Muscle of leg (tissue), 11 donors: Measurements from ENCODE around the gene TANGO6. TPM values are rescaled to one million over a fixed set of nuclear protein-coding genes. Genes with fewer than 3 reads are reported as not detected.
A peak's percentile ranks its signal among the peaks of the same experiment; 100 is the strongest.

Experiments
- DNase-seq: peaks from one replicate; pipeline ENCODE4 v3.0.0; 2013
- H3K27ac ChIP-seq: one replicate; pipeline ENCODE4 v1.5.1; 2013; ENCODE audit warnings: mild to moderate bottlenecking, low read length, control low read depth
- H3K27me3 ChIP-seq: one replicate; pipeline ENCODE4 v1.6.1; 2013; ENCODE audit warnings: low read length; ENCODE audit not compliant: control insufficient read depth, insufficient read depth
- H3K36me3 ChIP-seq: one replicate; pipeline ENCODE4 v1.6.1; 2013; ENCODE audit warnings: low read length; ENCODE audit not compliant: control insufficient read depth, insufficient read depth
- H3K4me1 ChIP-seq: one replicate; pipeline ENCODE4 v1.6.1; 2013; ENCODE audit warnings: low read length; ENCODE audit not compliant: control insufficient read depth, insufficient read depth
- H3K4me3 ChIP-seq: one replicate; pipeline ENCODE4 v1.5.1; 2013; ENCODE audit warnings: low read length, control low read depth
- H3K9me3 ChIP-seq: replicated peaks from 2 replicates; pipeline ENCODE4 v1.6.1; 2013; ENCODE audit warnings: low read depth, low read length; ENCODE audit not compliant: control insufficient read depth
- WGBS: methylation state at CpG from one replicate; pipeline ENCODE4 v1.1.5; 2013; ENCODE audit warnings: missing lambda C conversion rate; ENCODE audit not compliant: insufficient coverage; 5-methylcytosine and 5-hydroxymethylcytosine counted together
- polyA plus RNA-seq, 8 donors: library from polyadenylated mRNA; unstranded; fragments of 120-200 nt; gene quantifications; one replicate each; pipeline versions ENCODE4 v1.2.1 to v1.2.3, GENCODE V29; 2013; ENCODE audit warnings: inconsistent platforms in 1 of 8, low replicate concordance in 1 of 8; ENCODE audit not compliant: insufficient read length in 8 of 8, insufficient read depth in 1 of 8
- total RNA-seq: library from RNA; stranded (reverse); fragments of 120-200 nt; gene quantifications from one replicate; pipeline ENCODE4 v1.2.4, GENCODE V29; 2013

TANGO6 gene
- total and polyA plus RNA-seq, 9 donors, result 4.3 to 9.7 (median 5.4) TPM

DNA sequence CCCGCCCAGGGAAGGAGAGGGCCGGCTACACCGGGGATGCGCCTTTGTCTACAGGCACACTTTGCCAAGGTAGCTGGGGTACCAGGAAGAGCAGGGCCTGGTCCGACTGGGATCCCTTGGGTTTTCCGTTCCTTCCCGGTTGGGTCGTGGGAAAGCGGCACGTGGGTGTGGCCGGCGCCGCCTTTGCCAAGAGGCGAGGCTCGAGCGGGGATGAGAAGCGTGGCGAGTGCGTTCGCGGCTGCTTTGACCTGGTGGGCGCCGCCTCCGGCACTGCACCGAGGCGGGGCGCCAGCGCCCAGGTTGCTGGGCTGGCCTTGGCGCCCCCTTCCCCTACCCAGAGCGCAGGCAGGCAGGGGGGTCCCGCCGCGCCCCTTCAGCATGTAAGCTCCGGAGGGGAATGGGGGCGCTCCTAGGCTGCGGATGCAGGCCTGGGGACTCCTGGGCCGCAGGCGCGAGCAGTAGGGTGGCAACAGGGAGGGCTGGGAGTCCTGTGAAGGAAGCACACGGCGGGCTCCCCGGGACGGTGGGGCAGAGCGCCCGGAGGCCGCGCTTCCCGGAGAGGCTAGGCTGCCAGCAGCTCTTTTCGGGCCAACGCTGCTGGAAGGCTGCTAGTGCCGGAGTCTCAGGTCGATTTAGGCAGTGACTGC is 264.1 kb downstream of the TANGO6 start:
- peaks cover 63% of the 10 kb centered on the region for H3K27me3 ChIP-seq
- no peaks in the 10 kb centered on the region for H3K9me3 ChIP-seq
- WGBS, result under 1% methylated on average over 50 of the region's 52 CpGs
- peak; percentile 39 for DNase-seq
- no peak overlapping the region for H3K27ac ChIP-seq
- H3K4me3 ChIP-seq, result peak overlapping the region; percentile 35
- peaks cover 14% of the 10 kb centered on the region for H3K36me3 ChIP-seq
- peaks cover 23% of the 10 kb centered on the region for H3K4me1 ChIP-seq

DNA sequence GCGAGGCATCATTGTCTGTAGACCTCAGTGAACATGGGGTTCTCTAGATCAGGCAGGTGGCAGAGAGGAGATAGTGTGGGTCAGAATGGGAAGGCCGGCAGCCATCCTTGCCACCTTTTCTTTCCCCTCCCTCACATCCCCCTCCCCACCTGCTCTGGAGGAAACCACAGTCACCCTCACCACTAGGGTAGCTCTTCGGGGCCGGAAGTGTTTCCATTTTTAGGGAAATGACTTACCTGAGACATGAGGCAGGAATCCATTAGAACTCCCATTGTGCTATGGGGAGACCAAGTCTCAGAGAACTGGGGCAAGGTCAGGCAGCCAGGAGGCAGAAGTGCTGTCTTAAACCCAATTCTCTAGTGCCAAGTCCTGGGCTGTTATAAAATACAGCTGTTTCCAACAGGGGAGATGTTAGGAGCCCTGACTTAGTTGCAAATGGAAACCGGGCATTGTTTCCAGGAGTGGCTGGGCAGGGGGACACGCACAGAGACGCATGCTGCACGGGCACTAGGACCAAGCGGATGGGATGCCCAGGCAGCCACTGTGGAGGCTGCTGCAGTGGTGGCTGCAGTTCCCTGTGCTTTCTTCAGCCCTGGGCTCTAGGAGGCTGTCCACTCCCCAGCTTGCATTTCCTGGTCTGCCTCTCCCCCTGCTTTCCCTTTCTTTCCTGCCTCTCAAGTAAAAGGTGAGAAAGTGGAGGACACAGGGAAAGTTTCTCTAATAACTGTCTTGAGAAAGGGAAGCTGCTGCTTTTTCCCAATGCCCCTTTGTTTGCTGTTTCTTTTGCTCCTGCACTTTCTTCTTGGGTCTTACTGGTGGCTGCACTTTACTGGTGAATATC is 265.0 kb downstream of the TANGO6 start:
- H3K27ac ChIP-seq, result no peak overlapping the region
- H3K27me3 ChIP-seq, result peaks cover 57% of the 10 kb centered on the region
- peaks cover 17% of the 10 kb centered on the region for H3K36me3 ChIP-seq
- H3K4me3 ChIP-seq, result no peak overlapping the region
- WGBS, result 43% methylated on average over 5 of the region's 9 CpGs
- no peak for DNase-seq
- H3K9me3 ChIP-seq, result no peaks in the 10 kb centered on the region
- peaks cover 23% of the 10 kb centered on the region for H3K4me1 ChIP-seq

DNA sequence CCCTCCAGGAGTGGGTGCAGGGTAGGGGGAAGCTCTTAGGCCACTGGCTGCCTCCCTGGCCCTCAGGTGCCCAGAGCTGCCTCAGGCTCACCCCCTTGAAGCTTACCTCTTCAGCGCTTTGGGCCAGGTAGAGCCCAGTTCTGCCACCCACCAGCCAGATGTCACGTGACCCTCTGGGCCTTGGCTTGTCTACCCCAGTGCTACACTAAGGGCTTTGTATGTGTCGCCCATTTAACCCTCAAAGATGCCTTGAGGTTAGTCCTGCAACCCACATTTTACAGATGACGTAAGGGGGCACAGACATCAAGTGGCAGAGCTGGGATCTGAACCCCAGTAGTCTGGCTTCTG is 265.5 kb downstream of the TANGO6 start:
- Histone ChIP-seq H3K27ac (no peak overlapping the region), H3K36me3 (peaks cover 19% of the 10 kb centered on the region), H3K4me1 (peaks cover 23% of the 10 kb centered on the region), H3K4me3 (no peak overlapping the region), H3K9me3 (no peaks in the 10 kb centered on the region), H3K27me3 (peaks cover 54% of the 10 kb centered on the region)
- WGBS, result 88% methylated on average over 4 of the region's 4 CpGs
- DNase-seq, result no peak

DNA sequence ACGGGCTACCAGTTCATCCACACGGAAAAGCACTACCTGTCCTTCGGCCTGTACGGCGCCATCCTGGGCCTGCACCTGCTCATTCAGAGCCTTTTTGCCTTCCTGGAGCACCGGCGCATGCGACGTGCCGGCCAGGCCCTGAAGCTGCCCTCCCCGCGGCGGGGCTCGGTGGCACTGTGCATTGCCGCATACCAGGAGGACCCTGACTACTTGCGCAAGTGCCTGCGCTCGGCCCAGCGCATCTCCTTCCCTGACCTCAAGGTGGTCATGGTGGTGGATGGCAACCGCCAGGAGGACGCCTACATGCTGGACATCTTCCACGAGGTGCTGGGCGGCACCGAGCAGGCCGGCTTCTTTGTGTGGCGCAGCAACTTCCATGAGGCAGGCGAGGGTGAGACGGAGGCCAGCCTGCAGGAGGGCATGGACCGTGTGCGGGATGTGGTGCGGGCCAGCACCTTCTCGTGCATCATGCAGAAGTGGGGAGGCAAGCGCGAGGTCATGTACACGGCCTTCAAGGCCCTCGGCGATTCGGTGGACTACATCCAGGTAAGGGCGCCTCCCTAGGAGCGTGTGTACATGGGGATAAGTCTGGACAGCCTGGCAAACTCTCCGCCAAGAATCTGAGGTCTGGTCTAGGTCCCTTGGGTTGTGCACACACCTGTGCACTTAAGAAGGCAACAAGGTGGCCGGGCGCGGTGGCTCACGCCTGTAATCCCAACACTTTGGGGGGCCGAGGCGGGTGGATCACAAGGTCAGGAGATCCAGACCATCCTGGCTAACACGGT is 266.3 kb downstream of the TANGO6 start:
- H3K4me3 ChIP-seq, result no peak overlapping the region
- no peak overlapping the region for H3K27ac ChIP-seq
- H3K27me3 ChIP-seq, result peaks cover 47% of the 10 kb centered on the region
- 93% methylated on average over 37 of the region's 48 CpGs for WGBS
- DNase-seq, result no peak
- H3K4me1 ChIP-seq, result peaks cover 23% of the 10 kb centered on the region
- no peaks in the 10 kb centered on the region for H3K9me3 ChIP-seq
- H3K36me3 ChIP-seq, result peaks cover 26% of the 10 kb centered on the region

DNA sequence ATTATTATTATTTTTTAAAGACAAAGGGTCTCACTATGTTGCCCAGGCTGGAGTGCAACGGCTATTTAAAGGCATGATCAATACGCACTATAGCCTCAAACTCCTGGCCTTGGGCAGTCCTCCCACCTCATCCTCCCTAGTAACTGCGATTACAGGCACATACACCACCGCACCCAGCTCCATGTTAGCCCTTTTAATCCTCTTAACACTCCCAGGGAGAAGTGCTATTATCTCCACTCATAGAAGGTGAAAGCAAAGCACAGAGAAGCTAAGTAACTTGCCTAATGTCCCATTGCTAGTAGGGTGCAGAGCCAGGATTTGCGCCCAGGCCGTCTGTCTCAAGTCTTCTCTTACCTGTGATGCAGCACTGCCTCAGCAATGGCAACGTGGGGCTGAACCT is 267.1 kb downstream of the TANGO6 start:
- H3K4me3 ChIP-seq, result no peak overlapping the region
- H3K9me3 ChIP-seq, result no peaks in the 10 kb centered on the region
- H3K27me3 ChIP-seq, result peaks cover 40% of the 10 kb centered on the region
- H3K36me3 ChIP-seq, result peaks cover 32% of the 10 kb centered on the region
- DNase-seq, result no peak
- 91% methylated on average over 4 of the region's 7 CpGs for WGBS
- H3K4me1 ChIP-seq, result peaks cover 23% of the 10 kb centered on the region
- no peak overlapping the region for H3K27ac ChIP-seq

DNA sequence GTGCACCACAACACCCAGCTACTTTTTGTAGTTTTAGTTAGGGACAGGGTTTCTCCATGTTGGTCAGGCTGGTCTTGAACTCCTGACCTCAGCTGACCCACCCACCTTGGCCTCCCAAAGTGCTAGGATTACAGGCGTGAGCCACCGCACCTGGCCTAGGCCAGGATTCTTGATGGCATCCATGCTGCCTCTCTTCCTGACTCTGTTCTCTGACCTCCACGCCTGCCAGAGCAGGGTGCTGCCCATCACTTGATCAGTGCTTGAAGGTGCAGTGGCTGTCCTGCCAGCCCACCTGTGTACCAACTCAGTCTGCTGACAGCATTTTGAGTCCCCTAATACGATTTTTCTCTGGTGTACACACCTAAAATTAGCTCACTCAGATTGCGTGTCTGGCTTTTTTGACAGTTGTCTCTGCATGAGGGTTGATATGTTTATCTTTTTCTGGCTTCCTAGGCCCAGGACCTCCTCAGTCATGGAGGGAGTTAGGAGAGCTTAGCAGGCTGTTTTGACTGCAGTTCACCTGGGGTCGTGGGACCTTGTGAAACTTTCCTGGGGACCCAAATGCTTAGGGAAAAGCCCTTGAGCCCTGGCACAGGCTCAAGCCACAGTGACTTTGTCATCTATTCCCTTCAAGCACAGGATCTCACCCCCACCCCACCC is 268.0 kb downstream of the TANGO6 start:
- 85% methylated on average over 4 of the region's 6 CpGs for whole genome bisulfite sequencing
- Histone ChIP-seq H3K27me3 (peaks cover 34% of the 10 kb centered on the region), H3K9me3 (no peaks in the 10 kb centered on the region), H3K4me3 (no peak overlapping the region), H3K36me3 (peaks cover 42% of the 10 kb centered on the region), H3K4me1 (peaks cover 18% of the 10 kb centered on the region), H3K27ac (no peak overlapping the region)
- no peak for DNase-seq

DNA sequence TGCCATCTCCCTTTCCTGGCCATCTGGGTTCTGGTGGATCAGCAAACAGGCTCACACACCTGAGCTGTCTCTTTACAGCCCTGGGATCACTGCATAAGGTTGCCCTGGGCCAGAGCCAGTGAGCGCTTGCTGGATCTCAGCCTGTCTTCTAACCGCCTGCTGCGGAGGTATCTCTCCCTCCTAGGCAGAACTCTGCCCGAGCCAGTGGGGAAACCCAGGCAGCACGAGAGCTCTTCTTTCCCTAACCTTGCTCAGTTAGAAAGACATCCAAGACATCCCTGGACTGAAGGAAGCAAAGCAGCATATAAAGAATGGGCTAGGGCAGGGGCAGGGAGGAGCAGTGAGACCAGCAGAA is 268.5 kb downstream of the TANGO6 start:
- Histone ChIP-seq H3K27me3 (peaks cover 29% of the 10 kb centered on the region), H3K27ac (no peak overlapping the region), H3K4me3 (no peak overlapping the region), H3K36me3 (peaks cover 47% of the 10 kb centered on the region), H3K4me1 (peaks cover 17% of the 10 kb centered on the region), H3K9me3 (no peaks in the 10 kb centered on the region)
- 93% methylated on average over 3 of the region's 5 CpGs for WGBS
- DNase-seq, result no peak

DNA sequence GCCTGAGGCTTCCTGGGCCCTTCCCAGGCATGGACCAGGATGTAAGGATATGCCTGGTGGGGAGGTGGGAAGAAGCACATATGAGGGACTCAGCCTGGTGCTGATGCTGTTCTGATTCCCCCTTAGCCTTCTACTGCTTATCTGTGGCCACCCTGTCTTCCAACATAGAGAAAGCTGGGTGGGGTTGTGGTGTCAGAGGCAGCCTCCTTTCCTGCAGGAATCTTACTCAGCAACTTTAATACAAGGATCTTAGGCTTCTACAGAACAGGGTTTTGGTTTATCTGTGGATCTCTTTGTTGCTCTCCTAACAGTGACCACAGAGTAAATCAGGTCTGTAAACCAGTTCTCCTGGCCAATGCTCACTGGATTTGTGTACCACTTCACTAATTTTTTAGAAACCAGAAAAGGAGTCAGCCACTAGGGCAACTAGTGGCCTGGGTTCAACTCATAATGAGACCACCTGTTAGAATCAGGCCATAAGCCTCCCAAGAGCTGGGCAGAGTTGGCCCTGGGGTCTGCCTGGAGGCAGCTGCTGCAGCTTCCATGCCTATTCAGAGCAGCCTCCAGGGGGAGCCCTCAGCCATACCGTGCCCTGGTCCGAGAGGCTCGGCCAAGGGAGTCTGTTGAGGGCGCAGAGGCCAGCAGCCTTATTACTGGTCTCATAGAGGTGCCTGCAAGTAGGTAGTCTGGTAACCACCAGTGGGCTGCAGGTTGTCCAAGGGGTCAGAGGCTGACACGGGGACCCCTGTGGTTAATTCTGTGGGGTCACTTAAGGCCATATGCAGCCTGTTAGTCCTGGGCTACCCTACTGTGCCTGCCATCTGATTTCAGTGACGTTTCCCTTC is 269.2 kb downstream of the TANGO6 start:
- Histone ChIP-seq H3K4me1 (peaks cover 16% of the 10 kb centered on the region), H3K36me3 (peaks cover 51% of the 10 kb centered on the region)
- 43% methylated on average over 6 of the region's 6 CpGs for WGBS

DNA sequence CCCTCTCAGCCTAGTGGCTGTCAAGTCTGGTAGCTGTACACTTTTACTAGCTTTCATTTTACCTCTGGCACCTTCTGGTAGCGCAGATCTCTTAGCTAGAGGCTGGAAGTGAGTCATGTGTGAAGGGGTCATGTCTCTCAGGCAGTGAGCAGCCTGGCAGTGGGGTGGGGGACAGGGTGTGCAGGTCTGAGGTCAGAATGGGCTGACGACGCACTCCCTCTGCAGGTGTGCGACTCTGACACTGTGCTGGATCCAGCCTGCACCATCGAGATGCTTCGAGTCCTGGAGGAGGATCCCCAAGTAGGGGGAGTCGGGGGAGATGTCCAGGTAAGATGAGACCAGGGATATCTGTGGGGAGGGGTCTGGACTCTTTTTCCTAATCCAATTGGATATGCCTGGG is 269.9 kb downstream of the TANGO6 start:
- 91% methylated on average over 5 of the region's 7 CpGs for WGBS
- Histone ChIP-seq H3K27ac (no peak overlapping the region), H3K4me1 (peaks cover 9% of the 10 kb centered on the region), H3K27me3 (peaks cover 16% of the 10 kb centered on the region), H3K4me3 (no peak overlapping the region), H3K36me3 (peaks cover 58% of the 10 kb centered on the region), H3K9me3 (no peaks in the 10 kb centered on the region)
- no peak for DNase-seq

More for the DNA sequence above, 269.2 kb downstream of the TANGO6 start:
- Histone ChIP-seq H3K27ac (no peak overlapping the region), H3K9me3 (no peaks in the 10 kb centered on the region), H3K27me3 (peaks cover 23% of the 10 kb centered on the region), H3K4me3 (no peak overlapping the region)
- DNase-seq, result peak; percentile 32
